ENCODE data around the gene KRT74.

The KRT74 gene

DNA sequence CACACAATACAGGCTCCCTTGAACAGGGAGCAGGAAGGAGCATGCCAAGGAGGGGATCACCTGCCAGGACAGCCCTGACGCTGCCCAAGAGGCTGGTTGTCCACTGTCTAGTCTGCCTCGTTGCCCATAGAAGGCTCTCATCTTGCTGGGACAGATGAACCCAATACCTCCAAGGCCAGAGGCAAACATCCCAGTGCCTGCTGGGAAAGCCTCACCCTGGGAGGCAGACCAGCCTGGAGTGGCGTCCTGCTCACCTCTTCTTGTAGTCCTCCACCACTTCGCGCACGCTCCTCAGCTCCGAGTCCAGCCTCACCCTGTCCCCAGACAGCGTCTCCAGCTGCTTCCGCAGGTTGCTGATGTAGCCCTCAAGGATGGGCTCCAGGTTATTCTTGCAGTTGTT lies 42.3 kb upstream of the KRT74 start:
- Histone ChIP-seq H3K4me3 (ENCODE audit: low read depth, low read length) (no peak overlapping the region), H3K27ac (no peak overlapping the region), H3K9me3 (ENCODE audit: severe bottlenecking) (no peaks in the 10 kb centered on the region), H3K27me3 (ENCODE audit: insufficient read depth, low read depth, severe bottlenecking) (peaks cover 91% of the 10 kb centered on the region), H3K36me3 (no peaks in the 10 kb centered on the region)
- TF ChIP-seq, protein P1, sequence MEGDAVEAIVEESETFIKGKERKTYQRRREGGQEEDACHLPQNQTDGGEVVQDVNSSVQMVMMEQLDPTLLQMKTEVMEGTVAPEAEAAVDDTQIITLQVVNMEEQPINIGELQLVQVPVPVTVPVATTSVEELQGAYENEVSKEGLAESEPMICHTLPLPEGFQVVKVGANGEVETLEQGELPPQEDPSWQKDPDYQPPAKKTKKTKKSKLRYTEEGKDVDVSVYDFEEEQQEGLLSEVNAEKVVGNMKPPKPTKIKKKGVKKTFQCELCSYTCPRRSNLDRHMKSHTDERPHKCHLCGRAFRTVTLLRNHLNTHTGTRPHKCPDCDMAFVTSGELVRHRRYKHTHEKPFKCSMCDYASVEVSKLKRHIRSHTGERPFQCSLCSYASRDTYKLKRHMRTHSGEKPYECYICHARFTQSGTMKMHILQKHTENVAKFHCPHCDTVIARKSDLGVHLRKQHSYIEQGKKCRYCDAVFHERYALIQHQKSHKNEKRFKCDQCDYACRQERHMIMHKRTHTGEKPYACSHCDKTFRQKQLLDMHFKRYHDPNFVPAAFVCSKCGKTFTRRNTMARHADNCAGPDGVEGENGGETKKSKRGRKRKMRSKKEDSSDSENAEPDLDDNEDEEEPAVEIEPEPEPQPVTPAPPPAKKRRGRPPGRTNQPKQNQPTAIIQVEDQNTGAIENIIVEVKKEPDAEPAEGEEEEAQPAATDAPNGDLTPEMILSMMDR (IDR thresholded peaks at IDR 0.05; ENCODE audit: low read depth, low read length): no peak
- DNase-seq: no peak

DNA sequence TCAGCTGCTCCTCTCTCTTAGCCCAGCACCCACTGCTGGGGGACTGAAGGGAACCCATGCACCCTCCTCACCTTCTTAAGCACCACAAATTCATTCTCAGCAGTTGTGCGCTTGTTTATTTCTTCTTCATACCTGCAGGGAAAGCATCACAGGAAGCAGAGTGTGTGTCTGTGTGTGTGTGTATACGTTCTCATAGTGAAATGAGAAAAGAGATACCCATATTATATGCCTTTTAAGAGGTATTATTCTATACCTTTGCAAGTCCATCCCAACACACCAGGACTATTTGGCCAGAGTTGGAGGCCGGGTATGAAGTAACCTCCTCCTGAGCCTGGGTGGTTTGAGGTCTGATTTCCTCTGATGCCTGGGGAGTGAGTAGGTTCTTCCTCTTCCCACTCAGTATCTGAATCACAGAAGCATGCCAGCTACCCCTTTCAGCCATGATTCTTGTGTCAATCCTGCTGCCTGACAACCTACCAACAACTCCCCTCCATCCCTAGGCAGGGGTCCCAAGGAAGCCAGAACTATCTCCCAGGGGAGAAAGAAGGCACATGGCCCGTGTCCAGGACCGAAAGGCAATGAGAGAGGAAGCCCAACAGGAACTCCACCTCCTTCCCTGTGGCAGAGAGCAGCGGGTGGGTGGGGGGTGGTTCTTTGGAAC lies 41.7 kb upstream of the KRT74 start:
- H3K36me3 ChIP-seq: no peaks in the 10 kb centered on the region
- no peaks in the 10 kb centered on the region for H3K9me3 ChIP-seq (ENCODE audit: severe bottlenecking)
- peaks cover 88% of the 10 kb centered on the region for H3K27me3 ChIP-seq (ENCODE audit: insufficient read depth, low read depth, severe bottlenecking)
- TF ChIP-seq, protein P1 (IDR thresholded peaks at IDR 0.05; ENCODE audit: low read depth, low read length): no peak
- no peak overlapping the region for H3K4me3 ChIP-seq (ENCODE audit: low read depth, low read length)
- H3K27ac ChIP-seq: no peak overlapping the region
- DNase-seq: no peak

DNA sequence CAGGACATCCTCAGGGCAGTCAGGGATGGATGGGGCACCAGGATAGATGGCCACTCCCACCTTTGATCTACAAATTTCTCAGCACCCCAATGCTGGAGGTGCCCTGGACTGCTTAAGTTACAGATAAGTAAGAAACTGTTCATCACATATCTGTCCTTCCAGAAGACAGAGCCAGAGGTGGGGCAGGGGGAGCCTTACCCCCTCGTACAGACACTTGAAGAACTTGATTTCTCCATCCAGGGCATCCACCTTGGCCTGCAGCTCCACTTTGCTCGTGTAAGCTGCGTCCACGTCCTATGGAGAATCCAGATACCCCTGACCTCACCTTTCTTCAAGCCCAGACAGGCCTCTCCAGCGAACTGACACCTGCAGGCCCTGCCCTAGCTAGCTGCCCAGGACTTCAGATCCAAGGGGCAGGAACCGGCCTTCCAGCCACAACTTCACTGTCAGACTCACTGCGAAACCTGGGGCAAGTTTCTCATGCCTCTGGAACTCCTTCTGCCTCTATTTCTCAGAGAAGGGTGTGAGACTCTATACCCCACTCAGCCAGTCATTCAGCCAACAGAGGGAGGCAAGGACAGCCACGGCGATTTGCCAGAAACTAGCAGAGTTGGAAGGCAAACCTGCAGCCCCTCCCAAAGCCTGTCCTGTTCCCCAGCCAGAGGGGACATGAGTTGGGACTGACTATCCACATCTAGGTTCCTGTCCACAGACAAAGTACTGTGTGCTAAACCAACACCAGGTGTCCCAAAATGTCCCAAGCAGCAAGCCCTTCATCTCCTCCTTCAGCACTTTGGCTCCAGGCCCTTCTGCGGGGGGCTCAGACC lies 41.0 kb upstream of the KRT74 start:
- Histone ChIP-seq H3K4me3 (ENCODE audit: low read depth, low read length) (no peak overlapping the region), H3K27me3 (ENCODE audit: insufficient read depth, low read depth, severe bottlenecking) (peaks cover 90% of the 10 kb centered on the region), H3K36me3 (no peaks in the 10 kb centered on the region), H3K27ac (no peak overlapping the region), H3K9me3 (ENCODE audit: severe bottlenecking) (no peaks in the 10 kb centered on the region)
- DNase-seq: no peak
- TF ChIP-seq, protein P1 (IDR thresholded peaks at IDR 0.05; ENCODE audit: low read depth, low read length): no peak

DNA sequence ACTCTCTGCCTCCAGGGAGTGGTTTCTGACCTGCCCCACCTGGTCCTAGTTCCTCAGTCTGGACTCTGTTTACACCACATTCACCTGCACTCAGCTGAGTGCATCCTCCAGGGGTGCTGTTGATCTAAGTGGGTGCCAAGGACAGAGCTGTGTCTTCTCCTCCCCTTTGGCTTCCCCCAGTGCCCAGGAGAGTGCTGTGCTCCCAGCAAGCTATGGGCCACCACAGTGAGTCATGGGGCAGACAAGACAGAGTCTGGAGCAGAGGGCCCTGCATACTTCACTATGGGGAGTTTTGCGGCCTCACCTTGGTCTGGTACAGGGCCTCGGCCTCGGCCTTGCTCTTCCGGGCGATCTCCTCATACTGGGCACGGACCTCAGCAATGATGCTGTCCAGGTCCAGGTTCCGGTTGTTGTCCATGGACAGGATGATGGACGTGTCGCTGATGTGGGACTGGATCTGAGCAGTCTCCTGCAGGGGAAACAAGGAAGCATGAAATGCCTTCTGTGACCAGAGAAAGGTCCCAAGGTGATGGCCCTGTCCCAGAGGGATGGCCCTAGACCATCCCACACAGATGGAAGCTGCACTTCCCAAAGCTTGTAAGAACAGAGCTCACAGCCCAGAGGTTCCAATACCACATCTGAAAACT lies 39.9 kb upstream of the KRT74 start:
- TF ChIP-seq, protein P1 (IDR thresholded peaks at IDR 0.05; ENCODE audit: low read depth, low read length): no peak
- H3K27ac ChIP-seq: no peak overlapping the region

DNA sequence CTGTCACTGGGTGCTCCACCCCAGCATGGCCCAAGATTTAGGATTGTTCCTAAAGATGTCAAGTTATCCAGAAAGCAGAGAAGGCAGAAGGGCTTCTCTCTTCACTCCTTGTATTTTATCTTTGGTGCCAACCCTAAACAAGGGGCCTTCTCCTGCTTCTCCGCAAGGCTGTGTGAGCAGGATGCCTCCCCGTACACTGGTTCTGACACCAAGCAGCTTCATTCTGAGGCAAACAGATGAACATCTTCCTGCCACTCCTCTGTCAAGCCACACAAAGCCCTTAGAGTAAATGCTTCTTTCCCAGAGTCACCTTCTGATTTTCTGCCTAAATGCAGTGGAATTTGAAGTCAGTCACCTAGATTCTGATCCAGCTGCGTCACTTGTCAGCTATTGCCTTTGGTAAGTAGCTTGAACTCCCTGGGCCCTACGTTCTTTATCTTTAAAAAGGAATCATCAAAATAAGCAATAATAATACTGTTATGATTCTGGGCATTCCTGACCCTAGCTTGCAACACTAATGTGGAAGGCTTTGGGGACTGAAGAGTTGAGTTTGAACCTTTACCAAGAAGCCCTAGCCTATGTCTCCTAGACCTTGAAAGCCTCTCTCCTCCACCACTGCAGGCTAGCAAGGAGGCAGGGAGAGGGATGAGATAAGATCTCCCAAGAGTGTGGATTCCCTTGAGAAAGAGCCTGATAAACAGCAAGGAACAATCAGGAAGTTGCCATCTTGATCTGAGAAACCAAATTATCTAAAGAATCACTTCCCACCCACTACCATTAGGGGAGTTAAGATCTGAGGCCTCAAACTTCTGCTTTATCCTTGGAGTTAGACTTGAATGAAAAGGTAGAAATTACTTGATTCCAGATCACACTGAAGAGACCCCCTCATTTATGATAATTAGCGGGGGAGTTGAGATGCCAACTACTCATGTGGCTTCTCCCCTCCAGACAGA lies 39.1 kb upstream of the KRT74 start:
- Histone ChIP-seq H3K27me3 (ENCODE audit: insufficient read depth, low read depth, severe bottlenecking) (peaks cover 93% of the 10 kb centered on the region), H3K36me3 (no peaks in the 10 kb centered on the region), H3K4me3 (ENCODE audit: low read depth, low read length) (no peak overlapping the region), H3K27ac (no peak overlapping the region), H3K9me3 (ENCODE audit: severe bottlenecking) (no peaks in the 10 kb centered on the region)
- DNase-seq: no peak
- TF ChIP-seq, protein P1 (IDR thresholded peaks at IDR 0.05; ENCODE audit: low read depth, low read length): no peak

More for the DNA sequence above, 39.9 kb upstream of the KRT74 start:
- peaks cover 92% of the 10 kb centered on the region for H3K27me3 ChIP-seq (ENCODE audit: insufficient read depth, low read depth, severe bottlenecking)
- H3K4me3 ChIP-seq (ENCODE audit: low read depth, low read length): no peak overlapping the region
- DNase-seq: no peak
- H3K36me3 ChIP-seq: no peaks in the 10 kb centered on the region
- H3K9me3 ChIP-seq (ENCODE audit: severe bottlenecking): no peaks in the 10 kb centered on the region

Data from WERI-Rb-1 (cell line).